HG02938 (cell line): ENCODE results near the gene NBPF15.
"Not testable (repeated sequence)": the region's sequence is repeated elsewhere in the genome, so short reads cannot be mapped to it uniquely, and the experiment has no call there.

Experiments used
- ATAC-seq: cut with Tn5 transposase; IDR thresholded peaks from one replicate; pipeline ENCODE4 v1.9.1; 2021; ENCODE audit warnings: mild to moderate bottlenecking, moderate library complexity; ENCODE audit not compliant: unreplicated experiment

Gene NBPF15, protein sequence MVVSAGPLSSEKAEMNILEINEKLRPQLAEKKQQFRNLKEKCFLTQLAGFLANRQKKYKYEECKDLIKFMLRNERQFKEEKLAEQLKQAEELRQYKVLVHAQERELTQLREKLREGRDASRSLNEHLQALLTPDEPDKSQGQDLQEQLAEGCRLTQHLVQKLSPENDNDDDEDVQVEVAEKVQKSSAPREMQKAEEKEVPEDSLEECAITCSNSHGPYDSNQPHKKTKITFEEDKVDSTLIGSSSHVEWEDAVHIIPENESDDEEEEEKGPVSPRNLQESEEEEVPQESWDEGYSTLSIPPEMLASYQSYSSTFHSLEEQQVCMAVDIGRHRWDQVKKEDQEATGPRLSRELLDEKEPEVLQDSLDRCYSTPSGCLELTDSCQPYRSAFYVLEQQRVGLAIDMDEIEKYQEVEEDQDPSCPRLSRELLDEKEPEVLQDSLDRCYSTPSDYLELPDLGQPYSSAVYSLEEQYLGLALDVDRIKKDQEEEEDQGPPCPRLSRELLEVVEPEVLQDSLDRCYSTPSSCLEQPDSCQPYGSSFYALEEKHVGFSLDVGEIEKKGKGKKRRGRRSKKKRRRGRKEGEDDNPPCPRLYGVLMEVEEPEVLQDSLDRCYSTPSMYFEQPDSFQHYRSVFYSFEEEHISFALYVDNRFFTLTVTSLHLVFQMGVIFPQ

DNA sequence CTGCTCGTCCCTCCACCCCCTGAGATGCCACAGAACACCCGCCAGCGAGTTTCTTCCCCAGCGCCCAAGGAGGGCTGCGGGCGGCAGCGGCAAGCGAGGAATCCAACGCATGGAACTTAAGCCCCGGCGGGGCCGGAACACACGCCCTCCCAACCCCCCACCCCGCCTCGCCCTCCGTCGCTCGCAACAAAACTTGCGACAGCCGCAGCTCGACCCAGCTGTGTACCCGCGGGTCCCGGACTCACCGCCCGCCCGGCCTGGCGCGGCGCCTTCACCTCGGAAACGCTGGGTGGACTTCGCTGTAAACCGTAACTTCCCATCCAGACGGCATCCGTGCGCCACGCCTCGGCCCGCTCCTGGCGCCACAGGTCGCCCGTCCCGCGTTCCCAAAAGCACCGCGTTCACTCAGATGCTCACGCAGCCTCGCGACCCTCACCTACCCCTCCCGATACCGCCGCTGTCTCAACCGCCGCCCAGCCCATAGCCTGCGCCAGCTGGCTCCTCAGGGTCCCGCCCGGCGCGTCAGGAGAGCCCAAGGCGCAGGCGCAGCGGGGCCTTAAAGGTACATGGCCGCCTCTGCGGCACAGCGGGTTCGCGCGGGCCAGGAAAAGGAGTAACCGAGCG is at the start of gene NBPF15:
Gene NBPF15, minus strand, starts transcription at position 534 of the 624 bp plus-strand sequence. CDS start 21,666 bp downstream, outside the sequence.
- peak; percentile 85 for ATAC-seq

DNA sequence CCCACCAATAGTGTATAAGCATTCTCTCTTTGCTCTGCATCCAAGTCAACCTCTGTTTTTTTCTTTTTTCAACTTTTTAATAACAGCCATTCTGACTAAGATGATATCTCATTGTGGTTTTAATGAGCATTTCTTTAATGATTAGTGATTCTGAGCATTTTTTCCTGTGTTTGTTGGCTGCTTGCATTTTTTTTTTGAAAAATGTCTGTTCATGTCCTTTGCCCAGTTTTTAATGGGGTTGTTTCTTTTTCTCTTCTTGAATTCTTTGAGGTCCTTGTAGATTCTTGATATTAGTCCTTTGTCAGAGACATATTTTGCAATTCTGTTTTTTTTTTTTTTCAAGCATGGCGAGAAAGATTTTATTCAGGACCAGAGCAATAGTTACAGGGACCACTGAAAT is 35.0 kb upstream of the NBPF15 start:
- ATAC-seq = not testable (repeated sequence)

DNA sequence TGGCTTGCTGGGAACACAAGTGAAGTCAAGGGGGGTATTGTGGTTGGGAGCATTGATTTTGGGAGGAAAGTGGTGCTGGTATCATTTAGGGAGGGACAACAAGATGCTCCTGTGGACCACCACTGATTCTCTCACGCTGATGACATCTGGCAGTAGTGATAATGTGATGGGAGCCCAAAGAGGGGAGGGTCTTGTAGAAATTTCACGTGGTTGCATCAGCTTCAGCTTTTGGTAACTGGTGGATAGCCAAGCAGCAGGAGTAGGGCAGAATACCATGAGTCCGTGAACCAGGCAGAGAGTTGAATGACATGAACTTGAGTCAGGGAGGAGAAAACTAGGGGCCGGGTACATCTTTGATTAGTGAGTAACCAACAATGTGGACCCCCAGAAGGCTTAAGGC is 32.7 kb upstream of the NBPF15 start:
- ATAC-seq = not testable (repeated sequence)

DNA sequence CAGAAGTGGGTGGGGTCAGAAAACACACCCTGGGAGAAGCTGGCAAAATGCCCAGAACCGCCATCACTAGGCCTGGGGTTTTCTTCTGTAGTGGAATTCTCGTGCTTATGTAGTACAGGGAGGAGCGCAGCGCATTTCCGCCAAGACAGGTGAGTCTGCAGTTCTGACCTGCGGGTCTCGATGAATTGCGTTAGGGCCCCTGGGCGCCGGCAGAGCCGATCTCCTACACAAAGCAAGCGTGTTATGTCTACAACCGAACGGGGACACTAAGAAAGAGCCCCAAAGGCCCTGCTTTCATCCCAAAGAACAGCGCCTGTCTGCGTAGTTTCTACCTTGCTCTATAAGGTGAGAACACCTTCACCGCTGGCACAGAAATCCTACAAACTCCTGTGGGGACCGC is 28.9 kb upstream of the NBPF15 start:
- not testable (repeated sequence) for ATAC-seq

DNA sequence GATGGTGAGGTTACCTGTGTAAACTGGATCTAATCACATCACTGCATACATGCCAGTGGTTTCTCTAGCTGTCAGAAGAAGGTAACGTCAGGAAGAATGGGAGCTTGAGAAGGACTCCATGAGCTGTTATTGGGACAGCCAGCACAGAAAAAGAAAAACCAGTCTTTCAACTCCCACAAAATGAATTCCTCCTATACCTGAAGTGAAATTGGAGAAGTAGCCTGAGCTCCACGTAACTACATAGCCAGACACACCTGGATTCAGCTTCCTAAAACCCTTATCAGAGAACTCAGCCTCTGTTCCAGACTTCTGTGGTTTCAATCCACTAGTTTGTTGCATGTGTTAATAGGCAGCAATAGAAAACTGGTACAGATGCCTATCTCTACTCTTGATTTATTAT is 25.5 kb upstream of the NBPF15 start:
- not testable (repeated sequence) for ATAC-seq

DNA sequence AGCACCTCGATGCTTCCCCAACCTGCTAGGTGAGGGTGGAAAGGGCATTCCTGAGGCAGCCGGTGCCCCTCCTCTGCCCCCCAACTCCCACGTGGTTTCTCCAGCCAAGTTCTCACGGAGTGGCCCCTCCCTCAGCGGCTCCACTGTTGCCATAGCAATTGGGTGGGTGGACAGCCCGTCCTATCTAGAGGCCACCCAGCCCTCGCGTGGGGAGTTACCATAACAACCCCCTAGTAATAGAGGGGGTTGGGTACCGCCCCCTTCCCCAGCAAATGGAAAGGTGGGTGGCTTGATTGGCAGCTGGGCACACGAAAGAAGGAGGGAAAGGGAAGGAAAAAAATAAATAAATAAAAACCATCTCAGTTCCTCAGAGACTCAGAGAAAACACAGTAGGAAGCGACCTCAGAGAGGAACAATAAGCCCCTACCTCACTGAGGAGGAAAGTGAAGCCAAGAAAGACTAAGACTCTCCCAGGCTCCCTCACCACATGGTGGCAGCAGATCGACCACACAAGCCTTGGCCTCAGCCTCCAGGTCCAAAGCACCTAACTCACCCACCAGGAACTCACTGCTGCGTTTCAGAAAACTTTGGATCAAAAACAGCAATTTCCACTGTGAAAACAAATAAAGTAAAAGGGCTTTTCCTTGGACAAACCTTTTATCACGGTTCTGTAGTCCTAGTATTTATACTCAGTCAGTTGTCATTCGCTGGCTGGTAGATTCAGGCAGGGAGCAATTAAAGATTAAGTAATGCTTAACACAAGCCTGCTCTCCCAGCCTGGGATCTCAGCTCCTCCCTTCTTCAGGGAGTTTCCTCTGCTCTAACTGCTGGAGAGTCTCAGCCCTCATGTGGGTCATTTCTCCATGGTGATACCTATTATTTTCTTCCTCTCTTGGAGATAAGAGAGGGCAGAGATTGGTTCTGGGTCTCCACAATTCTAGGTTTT is 23.9 kb upstream of the NBPF15 start:
- not testable (repeated sequence) for ATAC-seq

DNA sequence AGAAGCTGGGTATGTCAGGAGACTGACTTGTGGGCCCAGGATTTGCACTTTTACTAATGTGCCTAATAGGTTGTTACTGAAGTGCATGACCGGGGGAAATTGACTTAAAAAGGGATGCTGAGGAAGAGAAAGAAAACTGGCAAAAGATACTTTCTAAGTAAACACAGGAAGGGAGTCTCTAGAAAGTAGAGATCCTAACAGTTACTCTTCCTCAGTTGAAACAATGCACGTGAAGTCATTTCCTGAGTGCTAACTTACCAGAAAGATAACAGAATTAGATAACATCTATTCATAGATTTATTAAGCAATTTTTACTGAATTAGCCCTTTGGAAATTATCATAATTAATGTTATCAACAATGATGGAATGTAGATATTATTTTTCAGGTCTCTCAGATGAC is 12.4 kb upstream of the NBPF15 start:
- not testable (repeated sequence) for ATAC-seq

DNA sequence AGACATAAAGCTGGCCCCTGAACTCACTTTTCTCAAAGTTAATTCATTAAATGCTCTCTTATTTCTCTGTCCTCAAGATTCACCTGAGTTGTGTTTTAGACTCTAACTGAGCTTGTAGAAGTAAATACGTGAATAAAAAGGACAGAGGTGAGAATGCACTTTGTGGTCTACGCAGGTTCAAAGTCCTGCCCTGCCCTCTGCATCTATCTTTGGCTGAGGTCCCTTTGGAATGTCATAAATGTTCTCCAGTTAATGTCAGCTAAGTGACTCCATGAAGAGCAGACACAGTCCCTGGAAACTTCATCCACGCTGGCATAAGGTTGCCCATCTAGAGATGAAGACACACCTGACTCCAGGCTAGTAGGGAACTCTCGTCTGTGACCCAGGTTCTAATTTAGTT is 10.0 kb upstream of the NBPF15 start:
- ATAC-seq = not testable (repeated sequence)

DNA sequence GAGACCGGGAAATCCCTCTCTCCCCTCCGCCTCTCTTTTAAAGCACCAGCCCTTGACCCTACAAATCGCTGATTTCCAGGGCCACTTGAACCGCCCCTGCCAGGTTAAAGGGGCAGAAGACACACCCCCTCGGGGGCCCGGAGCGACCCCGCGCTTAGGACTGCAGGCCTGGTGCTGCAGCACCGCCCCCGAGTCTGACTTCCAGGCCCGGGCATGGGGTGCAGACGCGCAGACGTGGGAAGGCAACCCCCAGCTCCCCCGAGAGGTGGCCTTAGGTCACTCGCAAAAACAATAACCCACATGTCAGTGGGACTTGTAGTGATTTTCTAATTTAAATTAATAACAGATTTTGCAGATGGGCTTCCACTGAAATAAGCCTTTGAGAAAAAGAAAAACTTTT is 309 bp upstream of the NBPF15 start:
- not testable (repeated sequence) for ATAC-seq

DNA sequence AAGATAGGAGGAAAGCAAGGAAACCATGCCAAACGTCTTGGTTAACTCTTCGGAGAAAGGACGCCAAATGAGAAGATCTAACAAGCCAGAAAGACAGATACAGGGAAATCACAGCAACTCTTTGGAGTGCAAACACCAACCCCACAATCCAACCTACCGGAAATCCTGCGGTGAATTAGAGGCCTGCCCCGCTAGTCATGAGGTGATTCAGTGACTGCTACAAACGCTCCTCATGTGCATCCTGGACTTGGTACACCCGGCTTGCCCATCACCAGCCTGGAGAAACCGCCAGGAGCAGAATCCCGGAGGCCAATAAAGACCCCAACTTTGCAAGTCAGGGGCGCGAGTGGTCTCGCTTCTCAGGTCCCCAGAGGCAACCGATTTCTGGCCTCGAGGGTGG is 783 bp downstream of the NBPF15 start:
- ATAC-seq = not testable (repeated sequence)

DNA sequence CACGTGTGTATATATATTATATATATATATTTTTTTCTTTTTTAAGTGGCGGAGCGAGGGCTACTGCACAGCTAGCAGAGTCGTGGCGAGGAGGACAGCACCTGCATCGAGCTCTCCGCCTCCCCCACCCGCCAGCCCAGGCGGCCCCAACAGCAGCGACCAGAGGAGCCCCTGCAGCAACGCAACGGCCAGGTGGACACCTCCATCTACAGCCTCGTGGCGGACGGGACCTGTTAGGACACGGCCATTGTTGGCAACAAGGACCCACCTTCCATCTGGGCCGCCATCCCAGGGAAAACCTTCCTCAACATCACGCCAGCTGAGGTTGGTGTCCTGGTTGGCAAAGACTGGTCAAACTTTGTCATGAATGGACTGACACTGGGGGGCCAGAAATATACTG is 19.1 kb downstream of the NBPF15 start:
- ATAC-seq = not testable (repeated sequence)

DNA sequence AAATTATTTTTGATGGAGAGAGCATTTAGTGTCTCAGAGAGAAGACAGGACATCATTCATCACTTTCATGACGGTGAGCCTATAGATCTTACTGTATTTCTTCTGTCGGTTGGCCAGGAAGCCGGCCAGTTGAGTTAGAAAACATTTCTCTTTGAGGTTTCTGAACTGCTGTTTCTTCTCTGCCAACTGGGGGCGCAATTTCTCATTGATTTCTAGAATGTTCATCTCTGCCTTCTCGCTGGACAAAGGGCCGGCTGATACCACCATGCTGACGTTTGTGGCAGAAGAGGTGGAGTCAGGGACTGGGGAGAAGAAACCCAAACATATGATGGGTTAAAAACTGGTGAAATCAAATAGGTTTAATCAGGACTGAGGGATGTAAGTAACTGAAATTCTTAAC is 21.7 kb downstream of the NBPF15 start:
- ATAC-seq = not testable (repeated sequence)

DNA sequence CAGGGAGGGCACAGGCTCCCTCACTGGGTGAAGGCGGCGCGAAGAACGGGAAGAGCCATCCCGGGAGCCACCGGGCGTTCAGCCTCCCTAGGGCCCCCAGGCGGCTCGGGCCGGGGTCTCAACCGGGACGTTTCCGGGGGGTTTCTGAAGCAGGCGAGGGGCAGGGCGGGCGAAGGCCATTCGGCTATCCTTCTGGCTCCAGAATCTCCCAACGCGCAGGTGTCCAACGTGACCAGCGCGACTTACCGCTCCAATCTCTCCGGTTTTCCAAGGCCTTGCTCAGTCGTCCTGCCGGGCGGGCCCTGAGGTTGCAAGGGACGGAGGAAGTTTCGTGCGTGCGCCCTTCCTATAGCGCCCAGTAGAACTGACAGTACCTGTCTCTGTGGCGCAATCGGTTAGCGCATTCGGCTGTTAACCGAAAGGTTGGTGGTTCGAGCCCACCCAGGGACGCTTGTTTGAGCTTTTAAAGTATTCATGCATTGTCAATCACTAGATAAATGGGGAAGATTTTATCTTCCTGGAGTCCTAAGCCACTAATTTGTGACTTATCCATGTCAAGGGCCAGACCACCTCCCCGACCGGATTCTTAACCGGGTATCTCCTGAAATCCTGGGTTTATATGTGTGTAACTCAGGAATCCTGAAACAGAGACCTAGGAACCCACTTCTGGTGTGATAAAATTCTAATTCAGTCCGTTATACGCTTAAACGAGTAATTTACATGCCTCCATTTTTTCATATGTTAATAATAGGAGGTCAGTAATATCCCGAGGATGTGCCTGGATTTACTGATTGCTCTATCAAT is 42.4 kb downstream of the NBPF15 start:
- not testable (repeated sequence) for ATAC-seq

DNA sequence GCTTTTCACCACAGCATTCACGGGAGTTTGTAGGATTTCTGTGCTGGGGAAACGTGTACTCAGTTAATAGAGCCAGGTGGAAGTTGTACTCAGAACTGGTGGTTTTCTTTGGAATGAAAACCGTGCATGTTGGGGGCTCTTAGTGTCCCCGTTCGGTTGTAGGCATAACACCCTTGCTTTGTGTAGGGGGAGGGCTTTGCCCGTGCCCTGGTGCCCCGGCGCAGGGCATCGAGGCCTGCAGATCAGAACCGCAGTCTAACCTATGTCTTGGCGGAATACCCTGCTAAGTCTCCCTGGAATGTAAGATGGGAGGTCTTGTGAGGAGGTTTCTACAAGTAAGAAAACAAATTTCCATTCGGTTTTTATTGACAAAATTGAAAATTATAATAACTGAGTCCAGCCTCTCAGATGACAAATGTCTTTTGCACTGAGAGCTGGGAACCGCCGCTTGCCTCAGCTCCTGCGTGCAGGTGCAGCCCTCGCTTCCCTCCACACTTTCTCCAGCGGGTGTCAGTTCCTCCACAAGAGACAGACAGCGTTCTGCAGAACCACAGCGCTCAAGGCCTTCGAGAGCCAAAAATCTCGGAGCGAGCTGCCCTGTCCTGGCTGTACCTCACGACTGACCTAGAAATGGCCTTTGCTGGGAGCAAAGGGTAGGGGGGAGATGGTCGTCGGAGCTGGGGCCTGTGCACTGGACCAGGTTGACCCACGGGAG is 47.9 kb downstream of the NBPF15 start:
- not testable (repeated sequence) for ATAC-seq

DNA sequence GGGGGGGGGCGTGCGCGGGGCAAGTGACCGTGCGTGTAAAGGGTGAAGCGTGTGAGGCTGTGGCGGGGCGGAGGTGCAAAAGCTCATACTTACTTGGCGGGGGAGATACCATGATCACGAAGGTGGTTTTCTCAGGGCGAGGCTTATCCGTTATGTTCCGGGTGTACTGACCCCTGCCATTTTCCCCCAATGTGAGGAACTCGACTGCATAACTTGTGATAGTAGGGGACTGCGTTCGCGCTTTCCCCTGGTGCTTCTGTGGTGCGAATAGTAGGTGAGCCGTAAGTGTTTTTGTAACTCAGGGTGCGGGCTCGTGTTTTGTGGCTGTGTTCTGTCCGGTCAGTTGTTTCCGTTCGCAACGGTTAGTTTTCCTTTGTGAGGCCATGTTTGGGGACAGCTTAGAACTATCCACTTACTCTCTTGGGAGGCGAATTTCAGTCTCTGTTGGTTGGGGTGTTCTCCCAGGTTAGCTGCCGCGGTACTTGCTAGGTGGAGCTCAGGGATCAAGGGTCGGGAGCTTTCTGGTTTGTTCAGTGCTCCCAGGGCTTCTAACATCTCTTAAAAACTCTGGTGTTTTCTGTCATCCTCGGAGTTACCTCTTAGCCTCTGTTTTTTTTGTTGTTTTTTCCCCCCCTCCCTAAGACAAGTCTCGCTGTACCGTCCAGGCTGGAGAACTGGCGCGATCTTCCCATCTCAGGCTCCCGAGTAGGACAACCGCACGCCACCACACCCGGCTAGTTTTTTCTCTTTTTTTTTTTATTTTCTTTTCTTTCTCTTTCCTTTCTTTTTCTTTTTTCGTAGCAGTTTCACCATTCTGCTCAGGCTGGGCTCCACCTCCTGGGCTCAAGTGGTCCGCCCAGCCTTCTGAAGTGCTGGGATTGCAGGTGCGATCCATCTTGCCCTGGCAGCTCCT is 48.7 kb downstream of the NBPF15 start:
- peak; percentile 84 for ATAC-seq

DNA sequence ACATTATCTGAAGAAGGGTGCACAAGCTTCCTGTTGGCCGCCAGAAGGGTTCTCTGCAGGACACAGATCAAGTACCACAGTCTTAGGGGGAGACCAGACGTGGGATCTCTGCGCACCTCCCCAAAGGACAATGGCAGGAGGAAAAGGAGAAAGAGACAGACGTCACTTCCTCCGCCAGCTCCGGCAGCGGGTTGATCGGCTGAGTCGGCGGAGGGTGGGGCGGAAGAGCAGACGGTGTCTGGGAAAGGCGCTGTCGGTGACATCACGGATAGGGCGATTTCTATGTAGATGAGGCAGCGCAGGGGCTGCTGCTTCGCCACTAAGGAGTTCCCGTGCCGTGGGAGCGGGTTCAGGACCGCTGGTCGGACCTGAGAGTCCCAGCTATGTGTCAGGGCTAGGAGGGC is 49.4 kb downstream of the NBPF15 start:
- peak; percentile 53 for ATAC-seq

DNA sequence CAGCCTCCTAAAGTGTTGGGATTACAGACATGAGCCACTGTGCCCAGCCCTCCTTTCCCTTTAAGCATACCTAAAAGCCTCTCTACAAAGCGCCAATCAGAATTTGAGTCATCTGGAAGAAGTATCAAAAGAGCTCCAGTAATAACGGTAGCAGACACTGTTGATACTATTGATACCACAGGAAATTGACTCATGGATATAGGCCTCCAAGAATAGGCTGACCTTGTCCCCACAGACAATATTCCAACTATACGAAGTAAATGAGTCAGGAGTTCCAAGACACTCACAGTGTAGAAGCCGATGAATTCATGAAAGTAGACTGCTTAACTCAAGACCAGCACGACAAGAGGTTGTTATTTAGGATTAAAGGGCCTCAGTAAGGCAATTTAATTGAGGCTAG is 58.7 kb downstream of the NBPF15 start:
- not testable (repeated sequence) for ATAC-seq

DNA sequence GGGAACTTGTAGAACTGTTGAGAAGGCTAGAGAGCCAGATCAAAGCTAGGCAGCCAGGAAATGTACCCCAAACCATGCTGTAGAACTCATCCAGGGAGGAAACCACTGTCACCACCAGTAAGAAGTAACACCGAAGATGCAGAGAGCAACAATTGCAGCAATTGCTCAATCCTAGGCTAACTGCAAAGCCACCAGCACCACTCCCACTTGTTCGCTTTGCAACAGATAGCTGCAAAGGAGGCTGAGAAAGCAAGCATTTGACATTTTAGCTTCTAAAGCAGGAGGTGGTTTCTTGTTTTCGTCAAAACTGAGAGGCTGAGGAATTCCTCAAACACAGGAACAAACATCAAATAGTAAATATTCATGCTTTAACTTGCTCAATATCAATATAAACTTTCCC is 89.8 kb downstream of the NBPF15 start:
- not testable (repeated sequence) for ATAC-seq
